Colon (tissue), 2 donors: Measurements from ENCODE around the gene IL7R.

ENCODE experiments used
- FAIRE-seq: peaks from 2 replicates; lab custom pipeline; 2012; peaks lifted over from hg19 to GRCh38; lab: Jason Lieb, UNC
- donor health status: control.
- donor health status: control.

IL7R gene

GRCh38 chr5:35908228-35908627, 51.5 kb downstream of the IL7R start:
- no peak for FAIRE-seq

- no peak for FAIRE-seq
Measured at GRCh38 chr5:35908814-35909213, 52.1 kb downstream of the IL7R start.

GRCh38 chr5:35919191-35919590, 62.5 kb downstream of the IL7R start:
- no peak for FAIRE-seq

GRCh38 chr5:35920890-35921289, 64.2 kb downstream of the IL7R start:
- FAIRE-seq: no peak

DNA sequence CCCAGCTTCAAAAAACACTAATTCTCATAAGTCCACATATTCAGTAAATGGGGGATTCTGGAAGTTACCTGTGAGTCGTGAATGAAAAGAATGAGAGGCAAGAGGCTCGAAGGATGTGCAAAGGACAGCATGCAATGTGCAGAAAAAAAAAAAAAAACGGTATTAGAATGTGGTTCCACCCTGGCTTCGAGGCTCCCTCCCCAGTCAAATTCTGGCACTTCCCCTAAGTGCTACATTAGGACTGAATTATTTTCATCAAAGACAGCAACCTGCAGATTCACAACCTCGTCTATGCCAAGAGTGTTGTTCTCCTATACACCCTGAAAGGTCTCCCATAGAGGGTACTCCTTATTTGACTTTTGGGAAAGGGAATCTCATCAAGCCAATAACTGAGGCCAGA, 65.2 kb downstream of the IL7R start:
- no peak for FAIRE-seq

- no peak for FAIRE-seq
Measured at GRCh38 chr5:35922468-35922867, 65.8 kb downstream of the IL7R start.

GRCh38 chr5:35924122-35924949, 67.6 kb downstream of the IL7R start:
- no peak for FAIRE-seq

GRCh38 chr5:35924950-35925722, 68.4 kb downstream of the IL7R start:
- FAIRE-seq: no peak

DNA sequence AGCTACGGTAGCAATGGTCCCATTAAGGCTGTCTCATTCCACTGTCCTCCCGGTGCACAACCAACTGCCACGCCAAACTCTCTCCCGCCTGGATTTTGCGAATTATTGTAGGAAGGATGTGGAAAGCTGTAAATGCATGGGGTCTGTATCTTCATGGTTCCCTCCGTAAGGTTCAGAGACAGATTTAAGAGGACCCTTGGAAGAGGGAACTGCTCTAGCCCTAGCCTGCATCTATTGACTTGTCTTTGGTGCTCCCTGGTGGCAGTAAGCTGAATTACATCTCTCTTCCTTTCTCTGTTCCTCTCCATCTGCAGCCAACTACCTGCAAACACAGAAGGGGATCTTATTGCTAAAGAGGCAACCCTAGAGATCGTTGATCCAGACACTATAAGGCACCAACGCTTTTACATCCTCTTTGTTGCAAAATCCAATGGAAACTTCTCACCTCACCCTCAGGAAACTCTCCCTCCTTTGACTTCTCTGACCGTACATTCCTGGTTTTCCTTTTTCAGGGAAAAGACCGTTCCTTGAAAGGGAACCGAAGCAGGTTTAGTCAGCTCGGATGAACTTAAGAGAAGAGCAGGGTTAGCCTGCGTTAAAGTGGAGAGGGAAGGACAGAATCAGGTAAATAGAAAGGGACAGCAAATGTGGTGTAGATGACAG, 69.8 kb downstream of the IL7R start:
- FAIRE-seq: no peak
